T47D (cell line): ENCODE measurements around the gene RHBDL3.

Experiments
- DNase-seq, 2 experiments: peaks; one replicate each; pipeline versions ENCODE4 v3.0.0 to v3.0.0-alpha.2; 2011 to 2012; ENCODE audit warnings: low read depth in 1 of 2, low spot score in 1 of 2
- JUND ChIP-seq: IDR thresholded peaks from 2 replicates; pipeline ENCODE4 v1.6.1; 2012; ENCODE audit warnings: low read depth
- in situ Hi-C: cut with HindIII; loops from 2 replicates; pipeline ENCODE4 v1.10.0; 2016; ENCODE audit warnings: low sequenced_read_pairs, low pct_unique_long_range_greater_than_20kb

The RHBDL3 gene

DNA sequence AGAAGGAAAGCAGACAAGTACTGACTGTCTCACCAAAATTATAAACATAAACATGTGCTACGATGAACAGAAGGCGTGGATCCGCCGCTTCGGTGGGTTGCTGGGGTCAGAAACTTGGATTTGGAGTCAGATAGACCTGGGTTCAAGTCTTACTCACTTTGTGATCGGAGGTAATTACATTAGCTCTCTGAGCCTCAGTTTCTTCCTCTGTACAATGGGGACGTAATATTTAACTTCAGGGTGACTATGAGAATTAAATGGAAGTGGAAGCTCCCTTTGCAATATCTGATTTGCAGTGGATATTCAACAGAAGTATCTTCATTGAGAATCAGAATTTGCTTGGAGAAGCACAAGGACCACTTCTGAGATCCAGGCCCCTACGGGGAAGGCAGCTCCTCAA is 6.2 kb downstream of the RHBDL3 start:
- in situ Hi-C loops = no loop called here
- TF ChIP-seq JUND = no peak
- no peak for DNase-seq

DNA sequence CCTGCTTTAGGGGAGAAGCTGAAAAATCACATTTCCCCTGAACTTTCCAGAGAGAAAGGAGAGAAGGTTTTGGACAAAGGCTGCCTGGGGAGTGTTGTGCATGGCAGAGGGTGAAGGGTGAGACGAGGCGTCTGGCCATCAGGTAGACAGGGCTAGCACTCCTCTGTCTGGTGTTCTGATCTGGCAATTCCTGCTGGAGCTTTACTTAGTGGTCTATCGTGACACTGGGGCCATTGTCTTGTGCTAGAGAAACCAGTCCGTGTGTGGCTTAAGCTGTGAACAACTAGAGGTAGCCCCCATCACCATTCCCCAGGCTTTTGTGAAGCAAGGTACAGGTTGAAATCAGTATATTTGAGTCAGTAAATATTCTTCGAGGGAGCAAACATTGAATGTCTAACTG is 8.5 kb downstream of the RHBDL3 start:
- no peak for DNase-seq
- in situ Hi-C loops = no loop called here

GRCh38 chr17:32274643-32275042 is 9.0 kb downstream of the RHBDL3 start:
- DNase-seq = no peak
- in situ Hi-C loops = no loop called here
- TF ChIP-seq JUND = no peak

More for the DNA sequence above, 8.5 kb downstream of the RHBDL3 start:
- no peak for TF ChIP-seq JUND

DNA sequence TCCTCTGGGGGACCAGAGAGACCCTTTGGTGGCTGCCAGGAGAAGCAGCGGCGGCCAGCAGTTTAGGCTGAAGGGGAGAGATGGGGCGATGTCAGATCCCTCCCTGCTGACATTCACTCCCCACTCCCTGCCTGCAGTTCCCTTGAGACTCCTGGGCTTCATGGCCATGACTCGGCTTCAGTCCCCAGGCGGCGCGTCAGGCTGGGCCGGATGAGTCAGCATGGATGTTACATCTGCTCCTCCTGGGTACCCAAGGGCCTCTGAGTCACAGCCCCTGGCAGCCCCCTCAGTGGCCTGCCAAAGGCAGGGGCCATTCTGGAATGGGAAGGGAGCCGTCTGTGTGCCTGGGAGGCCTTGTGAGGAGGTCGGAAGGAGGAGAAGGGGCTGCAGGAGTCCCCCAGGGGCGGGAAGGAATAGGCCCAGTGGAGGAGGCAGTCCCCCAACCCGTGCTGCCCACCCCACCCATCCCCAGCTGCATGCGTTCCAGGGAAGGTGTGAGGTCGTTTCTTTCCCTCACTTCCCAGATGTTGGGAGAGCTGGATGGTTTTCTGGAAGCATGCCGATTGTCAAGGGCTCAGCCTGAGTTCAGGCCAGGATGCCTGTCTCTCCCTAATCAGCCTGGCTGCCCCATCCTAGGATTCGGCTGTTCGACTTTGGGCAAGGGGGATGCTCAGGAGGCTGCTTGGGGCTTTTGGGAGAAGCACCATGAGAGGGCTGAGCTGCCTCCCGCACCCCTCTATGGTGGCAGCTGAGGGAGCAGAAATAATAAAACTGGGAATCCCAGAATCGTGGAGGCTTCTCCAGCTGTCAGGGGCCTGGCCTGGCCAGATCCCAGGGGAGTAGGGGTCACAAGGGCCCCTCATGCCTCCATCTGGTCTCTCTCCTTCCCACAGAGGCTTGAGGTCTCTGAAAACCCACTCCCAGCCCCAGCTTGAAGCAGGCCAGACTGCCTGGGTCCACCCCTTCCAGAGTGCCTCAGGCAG is 9.7 kb downstream of the RHBDL3 start:
- in situ Hi-C loops = no loop called here
- no peak for DNase-seq
- no peak for TF ChIP-seq JUND

GRCh38 chr17:32276171-32276601 is 10.6 kb downstream of the RHBDL3 start:
- no peak for TF ChIP-seq JUND
- no peak for DNase-seq
- in situ Hi-C loops = no loop called here

DNA sequence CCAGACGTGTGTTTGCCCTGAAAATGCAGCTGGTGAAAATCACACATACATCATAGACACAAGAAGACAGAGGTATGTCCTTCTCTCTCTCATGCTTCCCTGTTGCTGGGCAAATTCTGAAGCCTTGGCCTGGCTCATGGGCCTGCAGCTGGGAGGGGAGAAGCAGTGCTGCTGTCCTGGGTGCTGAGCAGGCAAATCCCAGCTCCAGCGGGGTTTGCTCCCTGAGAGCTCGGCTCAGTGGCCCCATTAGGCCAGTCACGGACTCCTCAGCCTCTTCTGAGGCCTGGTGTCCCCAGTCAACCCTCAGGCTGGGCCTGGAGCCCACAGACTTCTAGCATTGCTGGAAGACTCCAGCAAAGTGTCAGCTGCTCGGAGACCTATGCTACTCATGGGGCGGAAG is 11.7 kb downstream of the RHBDL3 start:
- DNase-seq = peak; percentile 72 to 76
- in situ Hi-C loops = no loop called here
- no peak for TF ChIP-seq JUND

GRCh38 chr17:32278815-32279214 is 13.2 kb downstream of the RHBDL3 start:
- in situ Hi-C loops = no loop called here
- no peak for DNase-seq
- TF ChIP-seq JUND = no peak

- DNase-seq = no peak
- in situ Hi-C loops = no loop called here
- no peak for TF ChIP-seq JUND
Observed at GRCh38 chr17:32279891-32280716, 14.5 kb downstream of the RHBDL3 start.

DNA sequence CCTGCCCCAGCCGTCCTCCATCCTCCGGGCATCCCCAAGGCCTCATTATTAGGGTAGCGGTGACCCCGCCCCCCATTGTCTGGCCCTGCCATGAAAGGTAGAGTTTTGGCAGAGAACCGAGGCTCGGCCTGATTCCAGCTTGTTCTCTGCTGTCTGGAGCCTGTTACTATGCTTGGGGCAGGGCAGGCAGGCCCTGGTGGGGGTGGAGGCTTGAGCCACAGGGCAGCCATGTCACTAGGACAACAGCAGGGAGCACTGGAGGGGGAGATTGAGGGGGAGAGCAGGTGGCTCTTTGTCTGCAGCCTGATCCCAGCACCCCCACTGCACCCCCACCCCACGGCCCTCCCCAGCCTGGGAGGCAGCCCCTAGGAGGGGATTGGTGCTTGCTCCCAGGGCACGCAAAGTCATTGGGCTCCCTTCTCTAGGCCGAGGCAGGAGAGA is 15.4 kb downstream of the RHBDL3 start:
- no peak for TF ChIP-seq JUND
- no peak for DNase-seq
- in situ Hi-C loops = no loop called here

DNA sequence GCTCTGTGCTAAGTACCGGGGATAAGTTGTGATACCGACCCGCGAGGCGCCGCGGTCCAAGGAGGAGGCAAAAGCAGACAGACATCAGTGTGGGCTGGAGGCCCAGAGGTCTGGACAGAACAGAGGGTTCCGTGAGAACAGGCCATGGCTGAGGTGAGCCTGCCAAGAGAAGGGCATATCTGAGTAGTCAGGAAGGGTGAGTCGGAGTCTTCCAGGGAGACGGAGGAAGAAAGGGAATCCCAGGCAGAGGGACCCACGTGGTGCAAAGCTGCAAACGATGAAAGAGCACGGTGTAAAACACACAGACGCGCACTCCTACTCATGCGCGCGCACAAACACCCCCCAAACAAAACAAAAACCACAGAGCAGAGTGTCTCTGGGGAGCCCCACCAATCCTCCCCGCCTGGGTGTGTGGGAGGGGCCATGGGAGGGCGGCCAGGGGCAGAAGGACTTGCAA is 18.1 kb downstream of the RHBDL3 start:
- in situ Hi-C loops = no loop called here
- DNase-seq = no peak
- no peak for TF ChIP-seq JUND

GRCh38 chr17:32285306-32285705 is 19.7 kb downstream of the RHBDL3 start:
- DNase-seq = no peak
- in situ Hi-C loops = no loop called here
- TF ChIP-seq JUND = no peak

GRCh38 chr17:32285746-32286517 is 20.3 kb downstream of the RHBDL3 start:
- in situ Hi-C loops = no loop called here

DNA sequence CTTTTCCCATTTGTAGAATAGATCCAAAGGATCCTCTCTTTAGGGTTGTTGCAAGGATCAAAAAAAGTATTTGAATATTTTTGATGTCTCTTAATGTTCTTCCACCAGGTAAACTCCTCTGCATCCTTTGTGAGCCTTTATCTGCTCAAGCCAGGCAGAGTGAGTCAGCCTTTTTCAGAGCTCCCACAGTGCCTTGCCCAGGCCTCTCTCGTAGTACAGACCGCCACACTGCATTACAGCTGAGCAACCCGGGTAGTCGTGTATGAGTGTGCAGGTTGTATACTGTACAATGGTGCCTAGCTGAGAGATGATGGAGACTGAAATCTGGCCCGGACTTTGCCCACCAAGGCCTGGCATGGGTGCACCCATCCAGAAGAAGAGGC is 20.9 kb downstream of the RHBDL3 start:
- DNase-seq = no peak
- in situ Hi-C loops = no loop called here
- TF ChIP-seq JUND = no peak

More at GRCh38 chr17:32285746-32286517, 20.3 kb downstream of the RHBDL3 start:
- TF ChIP-seq JUND = no peak
- DNase-seq = no peak
